ENCODE measurements around the gene AGBL1. TPM values are rescaled to one million over a fixed set of nuclear protein-coding genes. Genes with fewer than 3 reads are reported as not detected.
A peak's percentile ranks its signal among the peaks of the same experiment; 100 is the strongest.

The AGBL1 gene
- total RNA-seq, 1 donor: not detected

DNA sequence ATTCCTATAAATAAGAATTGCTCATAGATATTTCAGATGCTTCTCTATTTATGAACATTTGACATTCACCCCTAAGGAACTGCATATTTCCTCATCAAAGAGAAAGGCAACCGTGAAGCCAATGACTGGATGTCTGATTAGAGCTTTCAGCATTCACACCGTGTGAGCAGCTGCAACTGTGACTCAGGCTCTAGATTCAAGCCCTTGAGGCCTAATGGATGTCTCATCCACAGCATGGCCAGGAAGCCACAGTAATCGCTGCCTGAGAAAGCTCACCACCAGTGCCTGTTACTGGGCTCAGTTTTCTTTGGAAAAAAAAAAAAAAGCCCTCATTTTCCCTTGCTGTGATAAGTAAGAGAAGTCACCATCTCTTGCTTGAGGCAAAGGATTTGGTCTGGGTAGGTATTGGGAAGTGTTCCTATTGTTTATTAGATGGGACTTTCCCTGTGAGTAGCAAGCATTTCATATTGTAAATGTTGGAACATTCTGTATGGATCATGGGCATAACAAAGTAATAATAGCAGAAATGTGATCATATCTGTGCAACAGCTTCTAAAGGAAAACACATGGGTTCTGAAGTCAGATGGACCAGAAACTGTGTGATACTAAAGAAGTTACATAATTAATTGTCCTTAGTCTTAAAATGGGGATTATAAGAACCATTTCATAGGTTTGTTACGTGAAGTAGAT lies 783.7 kb downstream of the AGBL1 start:
- no peak overlapping the region for H3K4me3 ChIP-seq (ENCODE audit: low read depth, low read length)
- TF ChIP-seq, protein P1, sequence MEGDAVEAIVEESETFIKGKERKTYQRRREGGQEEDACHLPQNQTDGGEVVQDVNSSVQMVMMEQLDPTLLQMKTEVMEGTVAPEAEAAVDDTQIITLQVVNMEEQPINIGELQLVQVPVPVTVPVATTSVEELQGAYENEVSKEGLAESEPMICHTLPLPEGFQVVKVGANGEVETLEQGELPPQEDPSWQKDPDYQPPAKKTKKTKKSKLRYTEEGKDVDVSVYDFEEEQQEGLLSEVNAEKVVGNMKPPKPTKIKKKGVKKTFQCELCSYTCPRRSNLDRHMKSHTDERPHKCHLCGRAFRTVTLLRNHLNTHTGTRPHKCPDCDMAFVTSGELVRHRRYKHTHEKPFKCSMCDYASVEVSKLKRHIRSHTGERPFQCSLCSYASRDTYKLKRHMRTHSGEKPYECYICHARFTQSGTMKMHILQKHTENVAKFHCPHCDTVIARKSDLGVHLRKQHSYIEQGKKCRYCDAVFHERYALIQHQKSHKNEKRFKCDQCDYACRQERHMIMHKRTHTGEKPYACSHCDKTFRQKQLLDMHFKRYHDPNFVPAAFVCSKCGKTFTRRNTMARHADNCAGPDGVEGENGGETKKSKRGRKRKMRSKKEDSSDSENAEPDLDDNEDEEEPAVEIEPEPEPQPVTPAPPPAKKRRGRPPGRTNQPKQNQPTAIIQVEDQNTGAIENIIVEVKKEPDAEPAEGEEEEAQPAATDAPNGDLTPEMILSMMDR (IDR thresholded peaks at IDR 0.05; ENCODE audit: insufficient read depth, low read length): no peak
- peak; percentile 32 for DNase-seq (ENCODE audit: low read depth)

DNA sequence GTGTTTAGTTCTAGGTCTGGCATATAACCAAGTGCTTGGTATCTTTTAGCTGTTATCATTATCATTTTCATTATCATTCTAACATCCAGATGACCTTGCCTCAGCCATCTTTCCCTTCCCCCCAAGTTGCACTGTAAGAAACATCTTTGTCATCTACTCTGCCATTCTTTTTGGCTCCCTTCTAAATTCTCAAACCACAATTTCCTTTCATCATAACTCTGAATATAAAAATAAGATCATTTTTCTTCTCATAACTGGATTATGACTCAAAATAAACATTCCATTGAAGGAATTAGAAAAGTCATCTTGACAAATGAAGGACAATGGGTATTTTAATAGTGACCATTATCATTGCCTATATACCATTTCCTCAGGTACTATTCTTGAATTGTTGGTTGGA lies 786.2 kb downstream of the AGBL1 start:
- no peak for DNase-seq (ENCODE audit: low read depth)
- TF ChIP-seq, protein P1 (IDR thresholded peaks at IDR 0.05; ENCODE audit: insufficient read depth, low read length): no peak
- no peak overlapping the region for H3K4me3 ChIP-seq (ENCODE audit: low read depth, low read length)

DNA sequence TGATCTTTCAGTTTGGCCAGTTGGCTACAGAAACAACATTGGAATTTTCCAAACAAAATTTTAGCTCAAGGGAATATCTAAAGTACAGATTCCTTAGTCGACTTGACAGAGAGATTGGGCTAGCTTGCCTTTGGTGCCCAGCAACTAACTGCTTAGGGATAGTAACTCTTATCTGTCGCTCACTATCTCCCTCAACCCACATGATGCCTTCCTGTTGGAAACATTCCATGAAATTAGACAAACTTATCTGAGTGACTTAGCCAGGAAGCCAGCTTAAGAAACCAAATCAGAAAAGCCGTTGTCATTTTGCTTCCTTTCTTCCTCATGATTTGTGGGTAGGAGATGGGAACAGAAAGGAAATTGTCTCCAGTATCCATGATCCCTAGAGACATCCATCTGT lies 791.2 kb downstream of the AGBL1 start:
- no peak overlapping the region for H3K4me3 ChIP-seq (ENCODE audit: low read depth, low read length)
- TF ChIP-seq, protein P1 (IDR thresholded peaks at IDR 0.05; ENCODE audit: insufficient read depth, low read length): no peak
- DNase-seq (ENCODE audit: low read depth): no peak

DNA sequence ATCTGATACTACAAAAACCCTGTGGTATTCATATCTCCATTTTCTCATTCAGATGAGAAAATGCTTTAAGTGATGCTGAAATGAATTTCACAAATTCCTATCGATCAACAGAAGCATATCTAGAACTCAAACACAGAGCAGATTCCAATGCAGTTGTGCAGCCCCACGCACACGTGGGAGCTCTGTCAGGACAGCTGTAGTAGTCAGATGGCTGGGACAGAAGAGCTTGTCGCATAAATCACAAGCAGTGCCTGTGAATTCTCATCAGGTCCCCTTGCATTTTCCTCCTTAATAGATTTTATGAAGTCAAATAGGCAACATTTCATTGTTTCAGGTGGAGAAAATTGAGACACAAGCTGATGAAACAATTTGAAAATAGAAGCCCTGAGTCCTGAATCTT lies 792.3 kb downstream of the AGBL1 start:
- TF ChIP-seq, protein P1 (IDR thresholded peaks at IDR 0.05; ENCODE audit: insufficient read depth, low read length): no peak
- DNase-seq (ENCODE audit: low read depth): no peak
- no peak overlapping the region for H3K4me3 ChIP-seq (ENCODE audit: low read depth, low read length)

DNA sequence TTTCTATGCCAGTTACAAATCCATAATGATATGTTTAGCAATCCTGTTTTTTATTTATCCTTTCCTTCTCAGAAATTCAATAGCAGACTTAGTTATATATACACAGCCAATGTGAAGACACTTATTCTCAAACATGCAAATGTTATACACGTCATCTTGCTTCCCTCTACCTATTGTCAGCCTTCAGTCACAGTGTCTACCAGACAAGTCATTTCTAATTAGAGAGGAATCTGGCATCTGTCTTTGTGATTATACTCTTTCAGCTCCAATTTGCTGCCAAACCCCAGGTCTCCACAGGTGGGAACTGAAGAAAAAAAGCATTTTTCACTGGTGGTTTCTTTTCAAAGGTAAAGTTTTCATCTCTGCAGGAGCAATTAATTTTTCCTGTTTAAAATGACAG lies 793.1 kb downstream of the AGBL1 start:
- DNase-seq (ENCODE audit: low read depth): no peak
- TF ChIP-seq, protein P1 (IDR thresholded peaks at IDR 0.05; ENCODE audit: insufficient read depth, low read length): no peak
- H3K4me3 ChIP-seq (ENCODE audit: low read depth, low read length): no peak overlapping the region

DNA sequence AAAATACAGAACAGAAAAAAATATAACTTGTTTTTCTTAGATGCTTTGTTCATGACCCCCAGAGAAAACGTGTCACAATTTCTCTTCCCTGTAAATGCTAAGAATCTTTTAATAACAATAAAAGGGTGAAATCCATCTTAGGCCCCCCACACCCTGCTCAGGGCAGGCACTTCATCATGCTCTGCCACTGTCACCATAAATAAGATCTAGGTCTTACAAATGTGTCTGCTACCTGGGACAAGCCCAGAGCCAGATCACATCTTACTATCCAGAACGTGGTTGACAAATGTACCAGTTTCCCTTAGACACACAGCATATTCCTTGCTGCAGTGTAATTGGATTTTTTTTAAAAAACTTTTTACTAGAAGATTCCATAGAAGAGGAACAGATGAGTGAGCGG lies 795.4 kb downstream of the AGBL1 start:
- TF ChIP-seq, protein P1 (IDR thresholded peaks at IDR 0.05; ENCODE audit: insufficient read depth, low read length): no peak
- no peak overlapping the region for H3K4me3 ChIP-seq (ENCODE audit: low read depth, low read length)
- DNase-seq (ENCODE audit: low read depth): no peak

All from fibroblast of the aortic adventitia (primary cell).